ENCODE data around the gene UBXN4.

GRCh38 chr2:135698838-135699237 is 42.8 kb upstream of the UBXN4 start:
- TF ChIP-seq, protein P1, sequence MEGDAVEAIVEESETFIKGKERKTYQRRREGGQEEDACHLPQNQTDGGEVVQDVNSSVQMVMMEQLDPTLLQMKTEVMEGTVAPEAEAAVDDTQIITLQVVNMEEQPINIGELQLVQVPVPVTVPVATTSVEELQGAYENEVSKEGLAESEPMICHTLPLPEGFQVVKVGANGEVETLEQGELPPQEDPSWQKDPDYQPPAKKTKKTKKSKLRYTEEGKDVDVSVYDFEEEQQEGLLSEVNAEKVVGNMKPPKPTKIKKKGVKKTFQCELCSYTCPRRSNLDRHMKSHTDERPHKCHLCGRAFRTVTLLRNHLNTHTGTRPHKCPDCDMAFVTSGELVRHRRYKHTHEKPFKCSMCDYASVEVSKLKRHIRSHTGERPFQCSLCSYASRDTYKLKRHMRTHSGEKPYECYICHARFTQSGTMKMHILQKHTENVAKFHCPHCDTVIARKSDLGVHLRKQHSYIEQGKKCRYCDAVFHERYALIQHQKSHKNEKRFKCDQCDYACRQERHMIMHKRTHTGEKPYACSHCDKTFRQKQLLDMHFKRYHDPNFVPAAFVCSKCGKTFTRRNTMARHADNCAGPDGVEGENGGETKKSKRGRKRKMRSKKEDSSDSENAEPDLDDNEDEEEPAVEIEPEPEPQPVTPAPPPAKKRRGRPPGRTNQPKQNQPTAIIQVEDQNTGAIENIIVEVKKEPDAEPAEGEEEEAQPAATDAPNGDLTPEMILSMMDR (conservative IDR thresholded peaks at IDR 0.05 in 1 of 2, IDR thresholded peaks at IDR 0.05 in 1 of 2; ENCODE audit: extremely low read depth in 1 of 2, insufficient read depth in 1 of 2, low read depth in 1 of 2, low read length in 2 of 2) = no peak
- TF ChIP-seq EZH2 (IDR thresholded peaks at IDR 0.05; ENCODE audit: borderline replicate concordance, low read length) = no peak
